Activated effector memory CD4-positive, alpha-beta T cell treated with anti-CD3 and anti-CD28 coated beads, Interleukin-2, amount 50 U/mL, for 16 hours (primary cell): ENCODE data around the gene STARD3NL.
"Not testable (repeated sequence)": the region's sequence is repeated elsewhere in the genome, so short reads cannot be mapped to it uniquely, and the experiment has no call there.

ENCODE experiments used
- DNase-seq: peaks from one replicate; pipeline ENCODE4 v3.0.0-alpha.2; 2020

STARD3NL gene

GRCh38 chr7:38178004-38178694, at the start of gene STARD3NL:
Gene STARD3NL (plus strand): TSS chr7:38178245. CDS start chr7:38207505, 29,260 bp downstream.
- DNase-seq, result peak; percentile 94

- DNase-seq, result no peak
Observed at GRCh38 chr7:38129162-38129561, 48.9 kb upstream of the STARD3NL start.

- DNase-seq, result no peak
Observed at GRCh38 chr7:38129579-38129978, 48.5 kb upstream of the STARD3NL start.

- DNase-seq, result no peak
Observed at GRCh38 chr7:38138171-38138570, 39.9 kb upstream of the STARD3NL start.

GRCh38 chr7:38141187-38141586, 36.9 kb upstream of the STARD3NL start:
- DNase-seq, result no peak

GRCh38 chr7:38142736-38143135, 35.3 kb upstream of the STARD3NL start:
- no peak for DNase-seq

GRCh38 chr7:38147005-38147404, 31.0 kb upstream of the STARD3NL start:
- no peak for DNase-seq

- no peak for DNase-seq
Observed at GRCh38 chr7:38151556-38151955, 26.5 kb upstream of the STARD3NL start.

- no peak for DNase-seq
Observed at GRCh38 chr7:38153515-38153914, 24.5 kb upstream of the STARD3NL start.

- no peak for DNase-seq
Observed at GRCh38 chr7:38154278-38154677, 23.8 kb upstream of the STARD3NL start.

GRCh38 chr7:38160003-38160571, 18.0 kb upstream of the STARD3NL start:
- no peak for DNase-seq

GRCh38 chr7:38162036-38162435, 16.0 kb upstream of the STARD3NL start:
- no peak for DNase-seq

GRCh38 chr7:38163671-38164070, 14.4 kb upstream of the STARD3NL start:
- no peak for DNase-seq

- DNase-seq, result no peak
Observed at GRCh38 chr7:38168890-38169570, 9.0 kb upstream of the STARD3NL start.

- DNase-seq, result no peak
Observed at GRCh38 chr7:38169847-38170246, 8.2 kb upstream of the STARD3NL start.

GRCh38 chr7:38171623-38172391, 6.2 kb upstream of the STARD3NL start:
- DNase-seq, result no peak

- not testable (repeated sequence) for DNase-seq
Observed at GRCh38 chr7:38175547-38175946, 2.5 kb upstream of the STARD3NL start.

GRCh38 chr7:38177621-38178003, 433 bp upstream of the STARD3NL start:
- DNase-seq, result no peak

- no peak for DNase-seq
Observed at GRCh38 chr7:38178695-38179344, 775 bp downstream of the STARD3NL start.

- no peak for DNase-seq
Observed at GRCh38 chr7:38179776-38180226, 1.8 kb downstream of the STARD3NL start.

- no peak for DNase-seq
Observed at GRCh38 chr7:38181111-38181510, 3.1 kb downstream of the STARD3NL start.

- no peak for DNase-seq
Observed at GRCh38 chr7:38182450-38182849, 4.4 kb downstream of the STARD3NL start.
